Measurements from ENCODE around the gene BABAM2. TPM values are rescaled to one million over a fixed set of nuclear protein-coding genes. Genes with fewer than 3 reads are reported as not detected.
"Not testable (repeated sequence)": the region's sequence is repeated elsewhere in the genome, so short reads cannot be mapped to it uniquely, and the experiment has no call there.

Gene BABAM2
- total RNA-seq, 2 donors from 2014 or later = 46.8 to 59.7 TPM

GRCh38 chr2:27873091-27873490, 17.4 kb upstream of the BABAM2 start:
- intact Hi-C loops (cut with DNase I) = no loop called here
- no peak for ATAC-seq
- DNase-seq = no peak

GRCh38 chr2:27875089-27875881, 15.2 kb upstream of the BABAM2 start:
- ATAC-seq = no peak
- intact Hi-C loops (cut with DNase I) = no loop called here
- no peak for DNase-seq

DNA sequence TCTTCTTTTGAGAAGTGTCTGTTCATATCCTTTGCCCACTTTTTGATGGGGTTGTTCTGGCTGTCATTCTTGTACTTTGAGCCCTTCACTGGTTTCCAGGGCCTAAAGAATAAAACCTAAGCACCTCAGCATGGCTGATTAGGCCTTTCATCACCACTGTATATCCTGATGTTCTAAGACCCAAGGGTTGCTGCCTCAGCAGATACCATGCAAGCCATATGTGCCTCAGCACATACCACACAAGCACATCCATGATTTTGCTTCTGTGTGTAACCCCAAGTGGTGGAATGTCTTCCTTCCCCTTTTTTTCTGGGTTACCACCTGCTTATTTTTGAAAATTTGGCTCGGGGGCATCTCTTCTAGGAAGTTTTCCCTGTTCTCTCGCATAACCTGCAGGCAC, 11.7 kb upstream of the BABAM2 start:
- DNase-seq (no peak), ATAC-seq (no peak)
- intact Hi-C loops (cut with DNase I) = no loop called here

- ATAC-seq; intact Hi-C loops (cut with DNase I); DNase-seq: not testable (repeated sequence)
Observed at GRCh38 chr2:27881815-27882583, 8.5 kb upstream of the BABAM2 start.

GRCh38 chr2:27882584-27882922, 8.0 kb upstream of the BABAM2 start:
- DNase-seq; ATAC-seq; intact Hi-C loops (cut with DNase I): not testable (repeated sequence)

DNA sequence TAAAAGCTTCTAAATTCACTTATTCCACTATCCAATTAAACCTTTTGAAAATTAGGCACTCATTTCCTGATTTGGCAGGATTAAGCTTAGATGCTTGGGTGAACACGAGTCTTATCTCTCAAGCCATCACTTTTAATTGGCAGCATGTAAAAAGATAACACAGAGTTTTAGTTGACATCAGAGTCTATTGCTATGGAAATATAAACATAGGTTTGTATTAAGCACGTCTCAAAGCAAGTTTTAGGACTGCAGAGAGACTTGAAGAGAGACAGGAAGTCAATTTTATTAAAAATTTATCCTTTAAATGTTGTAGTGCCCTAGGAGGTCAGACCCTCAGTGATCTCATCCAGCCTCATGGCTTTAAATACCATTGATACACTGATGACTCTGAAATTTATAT, 5.9 kb upstream of the BABAM2 start:
- intact Hi-C loops (cut with DNase I) = no loop called here
- ATAC-seq (no peak), DNase-seq (no peak)

DNA sequence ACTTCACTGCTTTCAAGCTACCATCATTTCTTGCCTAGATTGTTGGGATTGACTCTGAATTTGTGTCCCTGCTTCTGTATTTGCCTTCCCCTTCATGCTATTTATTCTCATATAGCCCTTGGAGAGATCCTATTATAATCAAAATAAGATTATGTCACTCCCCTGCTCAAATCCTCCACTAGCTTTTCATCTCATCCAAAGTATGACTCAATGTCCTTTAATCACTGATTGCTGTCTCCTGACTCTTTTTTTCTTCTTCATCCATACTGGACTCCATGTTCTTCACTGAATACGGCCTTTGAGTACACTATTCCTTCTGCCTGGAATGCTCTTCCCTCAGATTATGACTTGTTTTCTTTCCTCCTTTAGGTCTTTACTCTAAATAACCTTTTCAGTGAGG, 5.3 kb upstream of the BABAM2 start:
- DNase-seq = no peak
- intact Hi-C loops (cut with DNase I) = no loop called here
- no peak for ATAC-seq

DNA sequence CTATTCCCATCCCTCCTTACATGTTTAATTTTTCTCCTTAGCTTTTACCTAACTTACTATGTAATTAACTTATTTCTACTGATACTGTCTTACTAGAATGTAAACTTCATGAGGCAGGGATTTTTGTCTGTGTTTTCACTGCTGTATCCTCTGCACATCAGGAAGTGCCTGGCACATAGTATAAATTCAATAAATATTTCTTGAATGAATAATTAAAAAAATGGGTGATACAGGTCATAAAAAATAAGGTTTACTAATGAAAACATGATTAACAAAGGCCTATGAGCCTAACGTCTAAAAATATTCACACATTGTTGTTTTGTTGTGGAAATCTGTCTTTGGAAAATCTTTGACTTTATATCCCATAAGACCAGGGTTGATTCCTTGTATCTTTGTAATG, 4.9 kb upstream of the BABAM2 start:
- intact Hi-C loops (cut with DNase I) = no loop called here

DNA sequence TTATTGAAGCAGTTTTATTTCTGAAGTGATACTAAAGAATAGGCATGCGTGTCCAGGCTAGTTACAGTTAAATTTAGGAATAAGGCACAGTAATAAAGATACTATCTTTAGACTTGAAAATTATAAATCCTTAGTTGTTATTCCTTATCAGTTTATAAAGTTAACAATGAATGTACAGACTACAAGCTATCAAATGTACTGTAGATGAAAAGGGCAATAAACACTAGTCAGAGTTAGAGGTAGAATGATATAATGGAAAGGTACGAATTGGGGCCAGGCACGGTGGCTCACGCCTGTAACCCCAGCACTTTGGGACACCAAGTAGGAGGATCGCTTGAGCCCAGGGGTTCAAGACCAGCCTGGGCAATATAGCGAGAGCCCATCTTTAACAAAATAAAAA, 4.2 kb upstream of the BABAM2 start:
- ATAC-seq (no peak), DNase-seq (no peak)
- intact Hi-C loops (cut with DNase I) = no loop called here

More for the DNA sequence above, 4.9 kb upstream of the BABAM2 start:
- no peak for ATAC-seq
- no peak for DNase-seq

DNA sequence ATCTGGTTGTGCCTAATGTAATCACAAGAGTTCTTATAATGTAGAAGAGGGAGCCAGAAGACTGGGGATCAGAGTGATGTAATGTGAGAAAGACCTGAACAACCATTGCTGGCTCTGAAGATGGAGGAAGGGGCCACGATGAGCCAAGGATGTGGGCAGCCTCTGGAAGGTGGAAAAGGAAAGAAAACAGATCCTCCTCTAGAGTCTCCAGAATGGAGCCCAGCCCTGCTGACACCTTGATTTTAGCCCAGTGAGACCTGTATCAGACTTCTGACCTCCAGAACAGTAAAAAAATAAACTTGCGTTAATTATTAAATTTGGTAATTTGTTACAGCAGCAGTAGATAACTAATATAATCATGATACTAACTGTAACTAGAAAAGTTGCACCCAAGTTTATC, 3.4 kb upstream of the BABAM2 start:
- no peak for DNase-seq
- intact Hi-C loops (cut with DNase I) = no loop called here
- ATAC-seq = no peak

- intact Hi-C loops (cut with DNase I) = no loop called here
- no peak for DNase-seq
- ATAC-seq = no peak
Observed at GRCh38 chr2:27887830-27888229, 2.7 kb upstream of the BABAM2 start.

GRCh38 chr2:27888790-27889189, 1.7 kb upstream of the BABAM2 start:
- no peak for ATAC-seq
- intact Hi-C loops (cut with DNase I) = no loop called here
- DNase-seq = no peak

- DNase-seq (peak; percentile 30), ATAC-seq (no peak)
- intact Hi-C loops (cut with DNase I) = loop anchor here in 1 of 2 donors (5.0 to 10.0 kb wide), 2 partner anchors 135 to 503 kb away; partner anchors contain the start of gene FOSL2
Observed at GRCh38 chr2:27889774-27890145, 769 bp upstream of the BABAM2 start.

GRCh38 chr2:27890924-27891672, 569 bp downstream of the BABAM2 start:
- intact Hi-C loops (cut with DNase I) = loop anchor here in 1 of 2 donors (5.0 to 10.0 kb wide), 2 partner anchors 136 to 501 kb away; partner anchors contain the start of gene FOSL2
- DNase-seq (peak; percentile 92), ATAC-seq (peak; percentile 47 to 49)

GRCh38 chr2:27891673-27892105, 1.2 kb downstream of the BABAM2 start:
- intact Hi-C loops (cut with DNase I) = loop anchor here in 1 of 2 donors (5.0 to 10.0 kb wide), 2 partner anchors 137 to 501 kb away; partner anchors contain the start of gene FOSL2
- ATAC-seq (no peak), DNase-seq (no peak)

- intact Hi-C loops (cut with DNase I) = loop anchor here in 1 of 2 donors (5.0 to 10.0 kb wide), 2 partner anchors 138 to 499 kb away; partner anchors contain the start of gene FOSL2
- DNase-seq (no peak), ATAC-seq (no peak)
Observed at GRCh38 chr2:27893006-27893405, 2.5 kb downstream of the BABAM2 start.

GRCh38 chr2:27897717-27898116, 7.2 kb downstream of the BABAM2 start:
- DNase-seq (no peak), ATAC-seq (no peak)
- intact Hi-C loops (cut with DNase I) = loop anchor here in 1 of 2 donors (10.0 kb wide), 1 partner anchor 143 kb away; no protein-coding TSS in a partner anchor

GRCh38 chr2:27901234-27901633, 10.7 kb downstream of the BABAM2 start:
- intact Hi-C loops (cut with DNase I) = loop anchor here in 1 of 2 donors (10.0 kb wide), 1 partner anchor 196 kb away; no protein-coding TSS in a partner anchor
- DNase-seq = no peak
- ATAC-seq = no peak

- ATAC-seq (no peak), DNase-seq (no peak)
- intact Hi-C loops (cut with DNase I) = loop anchor here in 1 of 2 donors (10.0 kb wide), 1 partner anchor 197 kb away; no protein-coding TSS in a partner anchor
Observed at GRCh38 chr2:27902098-27902497, 11.6 kb downstream of the BABAM2 start.
